Keratinocyte (primary cell): ENCODE results near the gene UBLCP1.

Experiments used
- CTCF ChIP-seq, 3 experiments: IDR thresholded peaks in 1 of 3; conservative IDR thresholded peaks in 1 of 3; optimal IDR thresholded peaks in 1 of 3; 2 replicates in 2 of 3; 3 replicates in 1 of 3; pipeline versions ENCODE3 to v1.5.1; 2011; ENCODE audit warnings: low read length in 3 of 3, mild to moderate bottlenecking in 3 of 3, moderate library complexity in 2 of 3, control low read depth in 1 of 3, inconsistent platforms in 1 of 3; ENCODE audit not compliant: insufficient read depth in 2 of 3; ENCODE audit errors: extremely low read depth in 1 of 3
- EZH2 ChIP-seq: IDR thresholded peaks from one replicate; pipeline ENCODE4 v1.6.1; 2012; ENCODE audit warnings: inconsistent platforms, mild to moderate bottlenecking, low read length, moderate library complexity

- no peak for TF ChIP-seq CTCF (optimal IDR thresholded peaks at IDR 0.05 in 1 of 3, IDR thresholded peaks at IDR 0.05 in 1 of 3, conservative IDR thresholded peaks at IDR 0.05 in 1 of 3; ENCODE audit: extremely low read depth in 1 of 3, insufficient read depth in 2 of 3, low read length in 3 of 3)
- no peak for TF ChIP-seq EZH2
These were observed 447 bp downstream of the UBLCP1 start for GRCh38 chr5:159263569-159263905.
